ENCODE results near the gene CLUH. TPM values are rescaled to one million over a fixed set of nuclear protein-coding genes. Genes with fewer than 3 reads are reported as not detected.

CLUH gene
- polyA plus RNA-seq, 1 of the 3 experiments (the other 2 are of a cell fraction) = 32.2 TPM

DNA sequence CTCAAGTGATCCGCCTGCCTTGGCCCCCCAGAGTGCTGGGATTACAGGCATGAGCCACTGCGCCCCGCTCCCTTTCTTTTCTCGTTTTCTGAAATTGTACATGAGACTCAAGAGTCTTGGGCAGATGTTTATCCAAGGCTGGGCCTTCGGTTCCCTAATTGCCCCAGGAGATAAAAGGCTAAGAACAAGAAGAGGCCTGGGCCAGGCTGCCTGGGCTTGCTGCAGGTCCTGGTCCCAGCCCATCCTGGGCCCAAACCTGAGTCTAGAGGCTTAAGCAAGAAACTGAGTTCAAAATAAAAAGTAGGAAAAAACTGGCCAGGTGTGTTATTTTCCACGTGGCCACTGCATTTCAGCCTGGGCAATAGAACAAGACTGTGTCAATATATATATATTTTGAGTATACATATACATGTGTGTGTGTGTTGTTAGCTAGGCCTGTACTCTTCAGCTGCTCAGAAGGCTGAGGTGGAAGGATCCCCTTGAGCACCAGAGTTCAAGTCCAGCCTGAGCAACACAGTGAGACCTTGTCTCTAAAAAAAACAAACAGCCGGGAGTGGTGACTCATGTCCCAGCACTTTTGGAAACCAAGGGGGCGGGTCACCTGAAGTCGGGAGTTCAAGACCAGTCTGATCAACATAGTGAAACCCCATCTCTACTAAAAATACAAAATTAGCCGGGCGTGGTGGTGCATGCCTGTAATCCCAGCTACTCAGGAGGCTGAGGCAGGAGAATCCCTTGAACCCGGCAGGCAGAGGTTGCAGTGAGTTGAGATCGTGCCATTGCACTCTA lies 6.8 kb upstream of the CLUH start:
- no peaks in the 10 kb centered on the region for H3K4me1 ChIP-seq (ENCODE audit: control insufficient read depth in 1 of 2, insufficient read depth in 2 of 2, low read depth in 1 of 2, low read length in 1 of 2)
- H3K79me2 ChIP-seq (ENCODE audit: insufficient read depth) = no peaks in the 10 kb centered on the region
- no peak overlapping the region for H3K27ac ChIP-seq (ENCODE audit: low read depth in 2 of 2, low read length in 1 of 2)
- H3F3A ChIP-seq (replicated peaks; ENCODE audit: insufficient read depth) = no peaks in the 10 kb centered on the region
- POLR2A ChIA-PET = no interaction called here
- TF ChIP-seq MXI1 (IDR thresholded peaks at IDR 0.05; ENCODE audit: low read depth, low read length) (no peak), SMC3 (IDR thresholded peaks at IDR 0.05; ENCODE audit: low read depth, low read length) (no peak), RFX5 (IDR thresholded peaks at IDR 0.05; ENCODE audit: low read length) (no peak), NRF1 (IDR thresholded peaks at IDR 0.05; ENCODE audit: low read depth, low read length) (no peak), FOSL2 (IDR thresholded peaks at IDR 0.05; ENCODE audit: borderline replicate concordance, low read depth) (no peak), CHD2 (IDR thresholded peaks at IDR 0.05; ENCODE audit: low read length, partially characterized antibody) (no peak), YY1 (IDR thresholded peaks at IDR 0.05; ENCODE audit: low read depth) (no peak), TAF1 (IDR thresholded peaks at IDR 0.05; ENCODE audit: borderline replicate concordance, low read depth, low read length) (no peak), MEF2A (IDR thresholded peaks at IDR 0.05; ENCODE audit: borderline replicate concordance, low read depth) (no peak), RXRA (IDR thresholded peaks at IDR 0.05; ENCODE audit: borderline replicate concordance, low read depth) (no peak), GATA2 (CRISPR knock-in tag; IDR thresholded peaks at IDR 0.05) (no peak)
- TF ChIP-seq, protein P1, sequence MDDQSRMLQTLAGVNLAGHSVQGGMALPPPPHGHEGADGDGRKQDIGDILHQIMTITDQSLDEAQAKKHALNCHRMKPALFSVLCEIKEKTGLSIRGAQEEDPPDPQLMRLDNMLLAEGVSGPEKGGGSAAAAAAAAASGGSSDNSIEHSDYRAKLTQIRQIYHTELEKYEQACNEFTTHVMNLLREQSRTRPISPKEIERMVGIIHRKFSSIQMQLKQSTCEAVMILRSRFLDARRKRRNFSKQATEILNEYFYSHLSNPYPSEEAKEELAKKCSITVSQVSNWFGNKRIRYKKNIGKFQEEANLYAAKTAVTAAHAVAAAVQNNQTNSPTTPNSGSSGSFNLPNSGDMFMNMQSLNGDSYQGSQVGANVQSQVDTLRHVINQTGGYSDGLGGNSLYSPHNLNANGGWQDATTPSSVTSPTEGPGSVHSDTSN (IDR thresholded peaks at IDR 0.05) = no peak
- TF ChIP-seq, protein P2, sequence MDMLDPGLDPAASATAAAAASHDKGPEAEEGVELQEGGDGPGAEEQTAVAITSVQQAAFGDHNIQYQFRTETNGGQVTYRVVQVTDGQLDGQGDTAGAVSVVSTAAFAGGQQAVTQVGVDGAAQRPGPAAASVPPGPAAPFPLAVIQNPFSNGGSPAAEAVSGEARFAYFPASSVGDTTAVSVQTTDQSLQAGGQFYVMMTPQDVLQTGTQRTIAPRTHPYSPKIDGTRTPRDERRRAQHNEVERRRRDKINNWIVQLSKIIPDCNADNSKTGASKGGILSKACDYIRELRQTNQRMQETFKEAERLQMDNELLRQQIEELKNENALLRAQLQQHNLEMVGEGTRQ (IDR thresholded peaks at IDR 0.05; ENCODE audit: borderline replicate concordance, low read depth, low read length) = no peak
- no peak overlapping the region for H2AFZ ChIP-seq (ENCODE audit: low read depth)
- H4K20me1 ChIP-seq (ENCODE audit: insufficient read depth) = no peaks in the 10 kb centered on the region
- no peaks in the 10 kb centered on the region for H3K27me3 ChIP-seq (ENCODE audit: insufficient read depth)
- no peak for DNase-seq
- H3K9ac ChIP-seq = no peak overlapping the region
- no peaks in the 10 kb centered on the region for H3K36me3 ChIP-seq (replicated peaks in 1 of 2; ENCODE audit: control insufficient read depth in 1 of 2, insufficient read depth in 2 of 2, low read length in 1 of 2)
- H3K4me3 ChIP-seq (ENCODE audit: low read depth in 2 of 2, low read length in 1 of 2) = no peak overlapping the region
- no peak overlapping the region for H3K4me2 ChIP-seq
- H3K9me2 ChIP-seq = no peaks in the 10 kb centered on the region
- WGBS (ENCODE audit: low lambda C conversion rate) = 84% methylated on average over 13 of the region's 13 CpGs
- no peaks in the 10 kb centered on the region for H3K9me3 ChIP-seq
- CTCF ChIA-PET = no interaction called here

DNA sequence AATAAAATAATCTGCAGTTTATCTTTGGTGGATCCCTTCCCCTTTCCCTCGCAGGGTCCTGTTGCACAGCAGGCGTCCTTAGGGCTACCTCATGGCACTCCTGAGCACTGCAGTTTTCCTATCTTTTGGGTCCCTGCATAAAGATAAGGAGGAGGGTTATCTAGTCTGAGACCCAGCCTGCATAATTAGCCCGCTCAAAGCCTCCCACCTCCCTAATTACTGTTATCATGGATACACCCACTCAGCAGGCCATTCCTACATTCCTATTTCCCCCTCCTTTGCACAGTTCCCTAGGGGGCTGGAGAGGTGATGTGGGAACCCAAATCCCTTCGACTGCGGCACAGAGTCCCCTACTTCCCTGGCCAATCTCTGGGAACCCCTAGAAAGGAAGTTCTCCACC lies 5.1 kb upstream of the CLUH start:
- no peak overlapping the region for H3K4me2 ChIP-seq
- POLR2A ChIA-PET = no interaction called here
- no peaks in the 10 kb centered on the region for H3K9me3 ChIP-seq
- H3K9me2 ChIP-seq = no peaks in the 10 kb centered on the region
- H3K36me3 ChIP-seq (replicated peaks in 1 of 2; ENCODE audit: control insufficient read depth in 1 of 2, insufficient read depth in 2 of 2, low read length in 1 of 2) = no peaks in the 10 kb centered on the region
- no peak for DNase-seq
- no peaks in the 10 kb centered on the region for H3K27me3 ChIP-seq (ENCODE audit: insufficient read depth)
- H3F3A ChIP-seq (replicated peaks; ENCODE audit: insufficient read depth) = no peaks in the 10 kb centered on the region
- WGBS (ENCODE audit: low lambda C conversion rate) = 92% methylated on average over 5 of the region's 5 CpGs
- CTCF ChIA-PET = no interaction called here
- H3K4me1 ChIP-seq (ENCODE audit: control insufficient read depth in 1 of 2, insufficient read depth in 2 of 2, low read depth in 1 of 2, low read length in 1 of 2) = peaks cover 3 to 10% of the 10 kb centered on the region in 2 experiments; a peak in 1 of 4 replicates
- TF ChIP-seq EZH2phosphoT487 (IDR thresholded peaks at IDR 0.05; ENCODE audit: borderline replicate concordance, low read depth) (no peak), FOXJ3 (CRISPR knock-in tag; IDR thresholded peaks at IDR 0.05) (no peak), RFX5 (IDR thresholded peaks at IDR 0.05; ENCODE audit: low read length) (no peak), SIN3A (IDR thresholded peaks at IDR 0.05; ENCODE audit: borderline replicate concordance, low read depth, low read length) (no peak), TEAD4 (IDR thresholded peaks at IDR 0.05; ENCODE audit: borderline replicate concordance, insufficient read depth) (no peak), TCF12 (IDR thresholded peaks at IDR 0.05) (no peak), RCOR1 (IDR thresholded peaks at IDR 0.05; ENCODE audit: low read length) (no peak), SMC3 (IDR thresholded peaks at IDR 0.05; ENCODE audit: low read depth, low read length) (no peak), CHD2 (IDR thresholded peaks at IDR 0.05; ENCODE audit: low read length, partially characterized antibody) (no peak)
- TF ChIP-seq, protein P3, sequence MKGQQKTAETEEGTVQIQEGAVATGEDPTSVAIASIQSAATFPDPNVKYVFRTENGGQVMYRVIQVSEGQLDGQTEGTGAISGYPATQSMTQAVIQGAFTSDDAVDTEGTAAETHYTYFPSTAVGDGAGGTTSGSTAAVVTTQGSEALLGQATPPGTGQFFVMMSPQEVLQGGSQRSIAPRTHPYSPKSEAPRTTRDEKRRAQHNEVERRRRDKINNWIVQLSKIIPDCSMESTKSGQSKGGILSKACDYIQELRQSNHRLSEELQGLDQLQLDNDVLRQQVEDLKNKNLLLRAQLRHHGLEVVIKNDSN (IDR thresholded peaks at IDR 0.05; ENCODE audit: borderline replicate concordance, low read depth) = no peak
- TF ChIP-seq, protein P4, sequence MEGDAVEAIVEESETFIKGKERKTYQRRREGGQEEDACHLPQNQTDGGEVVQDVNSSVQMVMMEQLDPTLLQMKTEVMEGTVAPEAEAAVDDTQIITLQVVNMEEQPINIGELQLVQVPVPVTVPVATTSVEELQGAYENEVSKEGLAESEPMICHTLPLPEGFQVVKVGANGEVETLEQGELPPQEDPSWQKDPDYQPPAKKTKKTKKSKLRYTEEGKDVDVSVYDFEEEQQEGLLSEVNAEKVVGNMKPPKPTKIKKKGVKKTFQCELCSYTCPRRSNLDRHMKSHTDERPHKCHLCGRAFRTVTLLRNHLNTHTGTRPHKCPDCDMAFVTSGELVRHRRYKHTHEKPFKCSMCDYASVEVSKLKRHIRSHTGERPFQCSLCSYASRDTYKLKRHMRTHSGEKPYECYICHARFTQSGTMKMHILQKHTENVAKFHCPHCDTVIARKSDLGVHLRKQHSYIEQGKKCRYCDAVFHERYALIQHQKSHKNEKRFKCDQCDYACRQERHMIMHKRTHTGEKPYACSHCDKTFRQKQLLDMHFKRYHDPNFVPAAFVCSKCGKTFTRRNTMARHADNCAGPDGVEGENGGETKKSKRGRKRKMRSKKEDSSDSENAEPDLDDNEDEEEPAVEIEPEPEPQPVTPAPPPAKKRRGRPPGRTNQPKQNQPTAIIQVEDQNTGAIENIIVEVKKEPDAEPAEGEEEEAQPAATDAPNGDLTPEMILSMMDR (IDR thresholded peaks at IDR 0.05) = no peak
- TF ChIP-seq, protein P1 (IDR thresholded peaks at IDR 0.05) = no peak
- no peak overlapping the region for H3K4me3 ChIP-seq (ENCODE audit: low read depth in 2 of 2, low read length in 1 of 2)
- no peak overlapping the region for H3K27ac ChIP-seq (ENCODE audit: low read depth in 2 of 2, low read length in 1 of 2)
- no peak overlapping the region for H3K9ac ChIP-seq
- H3K79me2 ChIP-seq (ENCODE audit: insufficient read depth) = peaks cover 6% of the 10 kb centered on the region; the same call in 1 of the 2 replicates
- H4K20me1 ChIP-seq (ENCODE audit: insufficient read depth) = no peaks in the 10 kb centered on the region
- no peak overlapping the region for H2AFZ ChIP-seq (ENCODE audit: low read depth)

All from SK-N-SH (cell line).